ENCODE results near the gene IFRD1.

Gene IFRD1, protein sequence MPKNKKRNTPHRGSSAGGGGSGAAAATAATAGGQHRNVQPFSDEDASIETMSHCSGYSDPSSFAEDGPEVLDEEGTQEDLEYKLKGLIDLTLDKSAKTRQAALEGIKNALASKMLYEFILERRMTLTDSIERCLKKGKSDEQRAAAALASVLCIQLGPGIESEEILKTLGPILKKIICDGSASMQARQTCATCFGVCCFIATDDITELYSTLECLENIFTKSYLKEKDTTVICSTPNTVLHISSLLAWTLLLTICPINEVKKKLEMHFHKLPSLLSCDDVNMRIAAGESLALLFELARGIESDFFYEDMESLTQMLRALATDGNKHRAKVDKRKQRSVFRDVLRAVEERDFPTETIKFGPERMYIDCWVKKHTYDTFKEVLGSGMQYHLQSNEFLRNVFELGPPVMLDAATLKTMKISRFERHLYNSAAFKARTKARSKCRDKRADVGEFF

DNA sequence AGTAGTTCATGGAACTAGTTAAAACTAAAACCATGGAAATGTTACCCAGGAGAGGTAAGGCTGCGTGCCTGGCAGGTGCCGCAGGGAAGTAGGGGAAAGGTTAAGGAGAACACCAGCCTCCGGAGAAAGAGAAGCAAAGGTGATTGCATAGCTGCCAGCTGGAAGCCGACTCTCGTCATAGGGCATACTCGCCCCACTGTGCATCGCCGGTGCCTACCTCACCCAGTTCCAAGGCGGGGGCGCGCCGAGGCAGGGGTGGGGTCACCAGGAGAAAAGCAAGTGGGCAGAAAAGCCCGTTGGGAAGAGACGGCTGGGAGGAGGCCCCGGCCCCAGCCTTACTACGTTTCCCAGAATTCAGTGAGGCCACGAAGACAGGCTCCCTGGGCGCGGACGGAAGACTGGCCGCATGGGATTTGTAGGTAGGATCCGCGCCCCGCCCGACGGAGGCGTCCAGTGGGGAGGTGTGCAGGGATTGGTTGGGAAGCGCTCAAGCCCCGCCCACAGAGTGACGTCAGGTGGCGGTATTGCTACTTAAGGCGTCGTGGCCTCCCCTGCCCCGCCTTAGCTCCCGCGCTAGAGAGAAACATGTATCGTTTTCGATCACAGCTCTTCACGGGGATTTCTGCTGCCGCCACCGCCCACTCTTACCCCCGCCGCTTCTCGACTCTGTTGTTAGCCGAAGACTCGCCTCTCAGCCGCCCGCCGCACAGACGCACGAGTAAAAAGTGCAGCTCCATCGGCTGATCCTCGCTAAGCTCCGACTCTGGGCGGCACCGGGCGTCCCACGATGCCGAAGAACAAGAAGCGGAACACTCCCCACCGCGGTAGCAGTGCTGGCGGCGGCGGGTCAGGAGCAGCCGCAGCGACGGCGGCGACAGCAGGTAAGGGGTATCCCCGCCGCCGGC, at the start of gene IFRD1:
IFRD1 (plus strand) TSS at position 559 of the 905 bp plus-strand sequence; CDS start at position 788, 229 bp downstream.
- in situ Hi-C loops (cut with MboI; ENCODE audit: low sequenced_read_pairs): no loop called here

DNA sequence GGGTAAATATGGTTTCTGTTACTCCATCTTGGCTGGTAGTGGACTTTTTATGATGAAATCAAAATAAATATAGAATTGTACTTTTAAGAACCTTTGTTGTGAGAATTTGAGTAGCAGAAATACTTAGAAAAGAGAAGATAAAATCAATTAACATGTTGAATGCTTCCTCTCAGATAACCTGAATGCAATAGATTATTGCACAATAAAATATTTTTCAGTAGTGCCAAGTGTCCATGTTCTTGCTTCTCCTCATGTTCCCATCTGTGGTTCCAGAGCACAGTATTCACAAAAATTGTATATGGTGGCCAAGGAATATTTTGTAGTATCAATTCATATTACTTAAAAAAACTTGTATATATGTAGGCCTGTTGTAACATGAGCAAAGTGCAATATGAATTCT, 45.9 kb upstream of the IFRD1 start:
- in situ Hi-C loops (cut with MboI; ENCODE audit: low sequenced_read_pairs): loop anchor here (25.0 kb wide), 1 partner anchor 642 kb away; no protein-coding TSS in a partner anchor

DNA sequence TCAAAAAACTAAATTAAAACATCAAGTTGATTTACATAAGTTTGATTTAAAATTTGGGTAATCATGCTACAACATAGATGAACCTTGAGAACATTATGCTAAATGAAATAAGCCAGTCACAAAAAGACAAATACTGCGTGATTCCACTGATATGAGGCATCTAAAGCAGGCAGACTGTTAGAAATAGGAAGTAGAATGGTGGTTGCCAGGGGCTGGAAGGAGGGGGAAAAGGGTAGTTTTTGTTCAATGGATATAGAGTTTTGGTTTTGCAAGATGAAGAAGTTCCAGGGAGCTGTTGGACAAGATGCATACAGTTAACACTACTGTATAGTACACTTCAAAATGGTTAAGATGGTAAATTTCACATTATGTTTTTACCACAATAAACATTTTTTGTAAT, 45.0 kb upstream of the IFRD1 start:
- in situ Hi-C loops (cut with MboI; ENCODE audit: low sequenced_read_pairs): loop anchor here (25.0 kb wide), 1 partner anchor 643 kb away; no protein-coding TSS in a partner anchor

DNA sequence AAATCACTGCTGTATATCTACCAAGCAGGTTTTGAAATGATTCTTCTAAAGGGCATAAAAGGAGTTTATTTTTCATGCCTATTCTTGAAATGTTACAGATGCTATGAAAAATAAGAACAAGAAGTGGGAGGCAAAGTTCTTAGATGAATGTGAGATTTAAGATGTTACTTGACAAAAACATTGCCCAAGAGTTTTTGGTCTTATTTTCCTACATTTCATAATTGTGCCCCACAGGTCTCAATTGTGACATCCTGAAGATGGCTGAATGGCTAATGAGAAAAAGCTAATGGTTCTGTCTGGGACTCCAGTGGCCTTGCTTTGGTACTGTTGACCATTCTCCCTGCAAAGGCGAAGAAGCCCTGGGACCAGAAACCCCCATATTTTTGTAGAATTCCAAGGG, 43.0 kb upstream of the IFRD1 start:
- in situ Hi-C loops (cut with MboI; ENCODE audit: low sequenced_read_pairs): loop anchor here (25.0 kb wide), 1 partner anchor 645 kb away; no protein-coding TSS in a partner anchor

DNA sequence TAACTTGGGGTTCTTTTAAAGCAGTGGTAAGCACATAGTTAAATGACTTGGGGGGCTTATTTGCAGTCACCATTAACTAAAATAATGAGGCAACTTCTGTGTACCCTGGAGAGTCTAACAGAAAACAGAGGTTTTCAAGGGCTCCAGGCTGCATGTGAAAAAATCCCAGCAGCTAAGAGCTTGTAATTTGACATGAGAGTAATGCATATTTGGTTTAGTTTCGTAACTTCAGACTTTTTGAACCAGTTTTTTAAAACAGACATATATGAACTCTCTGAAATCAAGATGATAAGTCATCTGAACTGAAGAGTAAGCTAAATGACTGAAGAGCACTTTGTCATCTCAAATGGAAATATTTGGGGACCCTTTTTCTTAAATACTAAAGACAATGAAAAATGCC, 40.2 kb upstream of the IFRD1 start:
- in situ Hi-C loops (cut with MboI; ENCODE audit: low sequenced_read_pairs): loop anchor here (25.0 kb wide), 1 partner anchor 648 kb away; no protein-coding TSS in a partner anchor

DNA sequence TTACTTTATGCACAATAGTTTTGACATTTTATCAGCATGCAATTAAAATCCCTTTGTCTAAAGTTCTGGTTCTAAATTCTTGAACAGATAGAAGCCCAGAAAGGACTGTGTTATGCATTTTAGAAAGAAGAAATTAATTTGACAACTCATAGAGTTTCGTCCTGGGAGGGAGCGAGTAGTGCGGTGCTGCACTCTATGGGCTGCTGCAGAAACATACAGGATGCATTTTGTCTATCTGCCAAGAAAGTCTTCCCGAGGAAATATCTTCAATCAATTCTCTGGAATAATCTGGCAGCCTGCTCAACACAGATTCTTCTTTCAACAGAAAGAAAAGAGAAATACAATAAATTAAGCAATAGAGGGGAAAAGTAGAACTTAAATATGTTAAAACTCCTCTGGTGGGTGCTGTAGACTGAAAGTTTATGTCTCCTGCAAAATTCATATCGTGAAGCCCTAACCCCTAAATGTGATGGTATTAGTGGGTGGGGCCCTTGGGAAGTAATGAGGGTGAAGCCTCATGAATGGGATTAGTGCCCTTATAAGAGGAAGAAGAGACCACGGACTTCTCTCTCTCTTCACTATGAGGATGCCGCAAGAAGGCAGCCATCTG, 39.0 kb upstream of the IFRD1 start:
- in situ Hi-C loops (cut with MboI; ENCODE audit: low sequenced_read_pairs): loop anchor here (25.0 kb wide), 1 partner anchor 649 kb away; no protein-coding TSS in a partner anchor

DNA sequence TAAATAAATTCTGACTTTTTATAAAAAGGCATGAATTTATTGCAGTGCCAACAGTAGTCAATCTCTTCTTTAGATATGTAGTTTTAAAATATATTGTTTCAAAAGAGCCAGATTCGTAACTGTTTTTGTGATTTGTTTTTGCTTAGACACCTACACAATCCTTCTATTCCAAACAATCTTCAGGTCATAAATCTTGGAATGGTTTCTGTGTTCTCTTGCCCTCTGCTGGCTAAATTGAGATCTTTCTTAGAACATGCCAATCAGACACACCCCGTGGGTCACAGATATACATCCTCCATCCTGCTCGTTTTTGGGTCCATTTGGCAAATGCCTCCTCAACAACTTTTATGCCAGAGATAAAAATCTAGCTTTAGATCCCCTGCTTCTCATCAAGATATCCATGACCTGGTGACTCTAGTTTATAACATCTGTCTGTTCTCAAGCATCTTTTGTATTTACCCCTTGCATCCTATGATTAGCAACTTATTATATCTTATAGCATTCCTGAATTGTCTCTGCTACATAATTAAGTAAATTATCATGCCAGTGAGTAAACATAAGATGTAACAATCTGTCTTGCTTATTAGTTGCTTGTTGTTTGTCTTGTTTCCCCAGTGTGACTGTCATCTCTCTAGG, 35.3 kb upstream of the IFRD1 start:
- in situ Hi-C loops (cut with MboI; ENCODE audit: low sequenced_read_pairs): loop anchor here (25.0 kb wide), 1 partner anchor 653 kb away; no protein-coding TSS in a partner anchor

DNA sequence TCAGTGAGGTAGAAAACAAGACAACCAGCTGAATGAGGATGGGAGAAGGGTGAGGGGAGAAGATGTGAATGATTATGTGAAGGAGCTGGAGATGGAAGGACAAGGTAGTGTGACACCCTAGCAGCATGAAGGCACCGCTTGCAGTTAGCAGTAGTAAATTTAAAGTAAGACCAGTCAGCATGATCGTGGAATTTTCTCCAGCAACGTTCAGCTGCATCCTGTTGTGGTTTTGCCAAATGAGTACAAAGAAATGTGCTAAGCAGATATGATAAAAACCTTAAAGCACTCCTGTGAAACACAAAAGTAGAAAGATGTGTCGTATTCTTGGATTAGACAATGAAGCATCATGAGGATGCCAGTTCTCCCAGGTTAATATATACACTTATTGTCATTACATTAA, 34.1 kb upstream of the IFRD1 start:
- in situ Hi-C loops (cut with MboI; ENCODE audit: low sequenced_read_pairs): loop anchor here (25.0 kb wide), 1 partner anchor 654 kb away; no protein-coding TSS in a partner anchor

DNA sequence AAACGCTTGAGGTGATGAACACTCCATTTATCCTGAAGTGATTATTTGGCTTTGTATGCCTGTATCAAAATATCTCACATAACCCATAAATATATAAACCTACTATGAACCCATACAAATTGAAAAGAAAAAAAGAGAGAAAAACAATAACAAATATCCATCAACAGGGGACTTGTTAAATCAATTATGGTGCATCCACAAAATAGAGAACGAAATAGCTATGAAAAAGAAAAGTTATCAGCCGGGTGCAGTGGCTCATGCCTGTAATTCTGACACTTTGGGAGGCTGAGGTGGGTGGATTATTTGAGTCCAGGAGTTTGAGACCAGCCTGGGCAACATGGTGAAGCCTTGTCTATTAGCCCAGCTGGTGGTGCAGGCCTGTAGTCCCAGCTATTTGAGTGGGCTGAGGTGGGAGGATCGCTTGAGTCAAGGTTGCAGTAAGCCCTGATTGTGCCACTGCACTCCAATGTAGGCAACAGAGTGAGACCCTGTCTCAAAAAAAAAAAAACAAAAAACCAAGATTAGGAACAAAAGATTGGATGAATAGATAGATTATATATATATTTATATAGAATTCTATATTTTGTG, 30.6 kb upstream of the IFRD1 start:
- in situ Hi-C loops (cut with MboI; ENCODE audit: low sequenced_read_pairs): loop anchor here (25.0 kb wide), 1 partner anchor 657 kb away; no protein-coding TSS in a partner anchor

DNA sequence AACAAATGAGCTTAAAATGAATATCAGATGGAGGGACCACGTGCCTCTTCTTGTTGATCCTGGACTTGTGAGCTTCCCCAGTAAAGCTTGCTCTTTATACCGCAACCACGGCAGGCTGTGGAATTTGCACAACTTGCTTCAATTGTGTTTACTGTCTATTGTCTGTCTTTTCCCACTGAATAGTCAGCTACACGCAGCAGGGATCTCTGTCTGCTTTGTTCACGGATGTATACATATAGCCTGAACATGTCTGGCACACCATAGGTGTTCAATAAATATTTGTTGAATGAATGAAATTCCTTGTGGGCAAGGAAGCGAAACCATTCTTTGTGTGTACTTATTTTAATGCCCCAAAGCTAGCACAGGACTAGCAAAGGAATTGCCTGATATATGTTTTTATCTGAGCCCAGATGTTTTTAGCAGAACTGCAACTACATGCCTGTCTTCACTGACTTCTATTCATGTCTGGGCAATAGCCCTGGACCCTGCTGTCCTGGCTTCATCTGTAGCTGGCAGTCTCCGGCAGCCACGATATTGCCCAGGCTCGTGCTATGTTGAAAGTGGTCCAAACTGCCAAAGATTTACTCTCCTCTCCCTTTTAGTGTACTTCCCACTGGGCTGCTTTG, 29.9 kb upstream of the IFRD1 start:
- in situ Hi-C loops (cut with MboI; ENCODE audit: low sequenced_read_pairs): loop anchor here (25.0 kb wide), 1 partner anchor 658 kb away; no protein-coding TSS in a partner anchor

DNA sequence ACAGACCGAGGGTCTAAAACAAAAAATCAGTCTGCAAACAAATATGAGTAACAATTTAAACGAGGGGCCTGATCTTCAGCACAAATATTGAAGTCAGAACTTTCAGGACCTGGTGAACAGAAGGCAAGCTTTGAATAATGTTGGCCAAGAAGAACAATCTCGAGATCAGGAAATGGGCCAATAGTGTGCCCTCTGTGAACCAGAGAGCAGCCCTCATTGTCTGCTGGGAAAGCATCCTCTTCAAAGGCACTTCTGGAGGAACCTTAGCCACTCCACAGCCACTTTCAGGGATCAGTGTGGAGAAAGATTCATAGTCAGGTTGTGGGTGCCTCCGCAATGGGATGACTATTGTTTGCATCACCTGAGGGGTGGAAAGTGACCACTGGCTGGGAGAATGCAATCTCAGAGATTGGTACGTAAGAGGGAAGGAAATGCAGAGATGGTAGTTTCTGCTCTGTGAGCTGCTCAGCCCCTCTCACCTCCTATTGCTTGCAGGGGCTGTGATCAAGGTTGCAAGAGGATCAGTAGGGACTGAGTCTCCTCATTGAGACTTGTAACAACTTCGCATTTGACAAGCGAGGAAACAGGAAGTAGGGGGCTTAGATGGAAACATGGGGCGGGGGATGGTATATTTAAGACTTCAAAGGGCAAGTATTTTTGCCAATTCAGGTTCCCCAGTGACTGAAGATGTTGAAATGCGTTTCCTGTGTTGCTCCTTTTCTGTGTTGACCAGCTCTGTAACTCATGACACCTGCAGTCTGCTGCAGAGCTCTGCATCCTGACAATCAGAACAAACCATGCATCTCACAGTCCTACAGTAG, 28.4 kb upstream of the IFRD1 start:
- in situ Hi-C loops (cut with MboI; ENCODE audit: low sequenced_read_pairs): loop anchor here (25.0 kb wide), 1 partner anchor 660 kb away; no protein-coding TSS in a partner anchor

DNA sequence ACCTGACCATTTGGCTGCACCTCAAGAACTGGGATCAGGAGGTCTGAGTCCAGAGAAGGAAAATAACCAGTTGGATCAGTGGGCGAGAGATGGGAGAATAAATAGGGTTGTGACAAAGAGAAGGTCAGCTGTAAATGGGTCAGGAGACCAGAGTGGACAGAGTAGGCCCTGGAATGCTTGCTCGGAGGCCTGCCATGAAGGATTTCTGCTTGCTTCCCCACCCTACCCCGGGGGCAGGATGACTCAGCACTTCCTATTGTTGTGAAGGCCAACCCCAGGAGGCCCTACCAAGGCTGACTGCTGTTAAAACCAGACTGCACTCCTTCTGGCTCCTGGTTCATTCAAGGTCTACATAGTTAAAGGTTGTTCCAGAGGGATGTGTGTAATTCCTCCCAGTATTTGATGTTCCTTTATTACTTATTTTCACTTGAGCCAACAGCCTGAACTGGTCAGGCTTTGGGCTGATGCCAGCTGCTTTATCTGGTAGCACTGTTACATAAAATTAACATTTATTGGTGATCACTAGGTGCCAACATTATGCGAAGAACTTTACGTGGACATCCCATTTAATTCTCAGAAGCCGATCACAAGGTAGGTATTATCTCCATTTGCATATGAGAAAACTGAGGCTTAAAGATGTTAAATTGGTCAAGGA, 27.3 kb upstream of the IFRD1 start:
- in situ Hi-C loops (cut with MboI; ENCODE audit: low sequenced_read_pairs): loop anchor here (25.0 kb wide), 1 partner anchor 661 kb away; no protein-coding TSS in a partner anchor

DNA sequence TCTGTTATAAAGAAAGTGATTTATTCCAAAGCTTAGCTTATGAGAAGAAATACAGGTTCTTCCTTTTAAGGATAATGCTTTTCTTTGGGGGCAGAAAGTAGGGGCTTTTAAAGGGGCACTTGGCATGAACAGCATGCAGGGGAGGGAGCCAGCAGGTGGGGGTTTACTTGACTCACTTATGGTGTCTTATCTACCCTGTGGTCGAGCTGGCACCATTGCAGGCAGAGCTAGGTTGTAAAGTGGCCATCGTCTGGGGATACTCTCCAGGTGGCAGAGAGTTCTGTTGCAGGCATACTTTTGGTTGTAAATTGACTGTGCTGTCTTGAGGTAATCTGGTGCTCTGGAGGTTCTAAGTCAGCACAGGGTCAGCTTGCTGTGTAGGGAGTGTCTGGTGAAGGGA, 26.3 kb upstream of the IFRD1 start:
- in situ Hi-C loops (cut with MboI; ENCODE audit: low sequenced_read_pairs): loop anchor here (25.0 kb wide), 1 partner anchor 662 kb away; no protein-coding TSS in a partner anchor

DNA sequence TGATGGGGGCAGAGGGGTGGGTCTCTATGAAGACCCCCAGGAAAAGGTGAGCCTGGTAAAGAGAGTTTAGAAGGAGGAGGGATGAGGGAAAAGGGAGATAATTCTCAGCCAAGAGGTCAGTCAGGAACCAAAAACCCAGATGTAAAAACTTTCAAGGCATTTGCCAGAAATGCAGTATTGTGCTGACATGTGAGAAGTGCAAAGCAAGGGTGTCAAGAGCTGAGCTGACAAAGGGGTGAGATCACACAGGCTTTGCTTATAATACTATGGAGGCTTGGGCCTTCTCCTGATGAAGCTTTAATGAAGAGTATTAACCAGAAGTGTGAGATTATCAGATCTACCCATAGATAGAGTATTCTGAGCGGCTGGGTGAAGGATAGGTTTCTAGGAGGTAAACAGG, 22.3 kb upstream of the IFRD1 start:
- in situ Hi-C loops (cut with MboI; ENCODE audit: low sequenced_read_pairs): no loop called here

DNA sequence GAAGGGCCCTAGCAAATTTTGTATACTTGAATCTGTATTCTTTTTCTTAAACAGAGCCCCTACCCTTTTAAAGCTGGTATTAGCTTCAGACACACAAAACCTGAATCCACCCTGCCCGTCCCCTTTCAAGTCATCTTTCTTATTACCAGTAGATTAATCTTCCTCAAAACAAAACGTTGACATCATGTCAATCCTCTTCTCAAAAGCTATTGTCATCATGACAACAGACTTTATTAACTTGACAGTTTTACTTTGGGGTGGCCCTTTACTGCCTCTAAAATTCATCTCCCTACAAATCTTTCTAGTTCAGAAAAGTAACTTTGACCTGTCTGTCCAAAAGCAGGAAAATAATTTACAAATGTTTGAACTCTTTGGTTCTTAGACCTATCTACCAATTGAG, 21.5 kb upstream of the IFRD1 start:
- in situ Hi-C loops (cut with MboI; ENCODE audit: low sequenced_read_pairs): no loop called here

DNA sequence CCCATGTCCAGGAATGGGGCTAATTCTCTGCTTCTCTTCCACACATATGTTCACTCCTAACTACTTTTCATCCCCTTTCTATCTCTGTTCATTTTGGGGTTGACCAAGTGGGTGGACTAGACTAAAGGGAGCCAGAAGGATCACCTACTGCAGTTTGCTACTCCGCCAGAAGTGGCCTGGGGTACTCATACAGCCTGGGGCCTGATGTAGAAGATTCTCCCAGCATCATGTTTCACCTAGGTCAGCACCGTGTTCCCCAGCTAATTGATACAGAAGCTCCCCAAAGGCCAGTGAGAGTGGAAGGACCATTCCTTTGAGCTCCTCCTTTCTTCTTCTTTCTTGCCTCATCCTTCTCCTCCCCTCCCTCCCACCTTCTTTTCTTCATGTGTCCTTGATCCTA, 19.6 kb upstream of the IFRD1 start:
- in situ Hi-C loops (cut with MboI; ENCODE audit: low sequenced_read_pairs): no loop called here

DNA sequence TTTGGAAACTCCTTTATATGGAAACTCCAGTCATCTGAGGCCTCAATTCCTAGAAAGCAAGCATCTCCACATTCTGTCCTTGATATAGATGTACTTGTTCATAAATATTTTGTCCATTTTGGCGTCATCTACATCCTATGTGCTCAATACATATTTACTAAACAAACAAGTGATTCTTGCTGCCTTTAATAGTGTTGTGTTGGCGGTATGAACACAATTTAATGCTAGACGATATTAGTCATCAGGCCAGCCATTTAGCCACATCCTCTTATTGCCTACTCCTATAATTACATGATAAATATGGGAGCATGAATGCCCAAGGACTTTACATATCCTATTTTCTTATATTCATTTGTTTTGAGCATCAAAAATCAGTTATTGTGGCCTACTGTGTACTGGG, 18.5 kb upstream of the IFRD1 start:
- in situ Hi-C loops (cut with MboI; ENCODE audit: low sequenced_read_pairs): no loop called here

DNA sequence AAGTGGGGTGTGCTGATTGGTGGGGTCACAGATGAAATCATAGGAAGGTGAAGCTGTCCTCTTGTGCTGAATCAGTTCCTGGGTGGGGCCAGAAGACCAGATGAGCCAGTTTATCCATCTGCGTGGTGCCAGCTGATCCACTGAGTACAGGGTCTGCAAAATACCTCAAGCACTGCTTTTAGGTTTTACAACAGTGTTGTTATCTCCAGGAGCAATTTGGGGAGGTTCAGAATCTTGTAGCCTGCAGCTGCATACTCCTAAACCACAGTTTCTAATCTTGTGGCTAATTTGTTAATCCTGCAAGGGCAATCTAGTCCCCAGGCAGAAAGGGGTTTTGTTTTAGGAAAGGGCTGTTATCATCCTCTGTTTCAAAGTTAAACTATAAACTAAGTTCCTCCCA, 17.0 kb upstream of the IFRD1 start:
- in situ Hi-C loops (cut with MboI; ENCODE audit: low sequenced_read_pairs): no loop called here

Measured in HL-60/S4 (cell line).